Activated gamma-delta T cell (primary cell): Measurements from ENCODE around the gene LPCAT1.
"Not testable (repeated sequence)": the region's sequence is repeated elsewhere in the genome, so short reads cannot be mapped to it uniquely, and the experiment has no call there.

Experiments used
- DNase-seq: peaks from one replicate; lab custom pipeline; 2025; lab: John Stamatoyannopoulos, UW

Gene LPCAT1

GRCh38 chr5:1422522-1422921 is 101.2 kb downstream of the LPCAT1 start:
- not testable (repeated sequence) for DNase-seq

- no peak for DNase-seq
Measured at GRCh38 chr5:1421521-1422341, 102.0 kb downstream of the LPCAT1 start.

- DNase-seq = no peak
Measured at GRCh38 chr5:1420211-1421195, 103.3 kb downstream of the LPCAT1 start.

GRCh38 chr5:1419476-1420210 is 104.1 kb downstream of the LPCAT1 start:
- no peak for DNase-seq

- no peak for DNase-seq
Measured at GRCh38 chr5:1418921-1419280, 104.9 kb downstream of the LPCAT1 start.

- DNase-seq = no peak
Measured at GRCh38 chr5:1418238-1418920, 105.4 kb downstream of the LPCAT1 start.

- DNase-seq = no peak
Measured at GRCh38 chr5:1417586-1418225, 106.1 kb downstream of the LPCAT1 start.

GRCh38 chr5:1416856-1417469 is 106.8 kb downstream of the LPCAT1 start:
- DNase-seq = no peak

GRCh38 chr5:1415626-1416360 is 108.0 kb downstream of the LPCAT1 start:
- no peak for DNase-seq

GRCh38 chr5:1415059-1415425 is 108.7 kb downstream of the LPCAT1 start:
- DNase-seq = no peak

- no peak for DNase-seq
Measured at GRCh38 chr5:1414311-1415058, 109.3 kb downstream of the LPCAT1 start.

- DNase-seq = no peak
Measured at GRCh38 chr5:1413611-1414241, 110.0 kb downstream of the LPCAT1 start.

- DNase-seq = no peak
Measured at GRCh38 chr5:1413211-1413610, 110.5 kb downstream of the LPCAT1 start.

- DNase-seq = no peak
Measured at GRCh38 chr5:1412621-1413020, 111.1 kb downstream of the LPCAT1 start.

GRCh38 chr5:1412163-1412562 is 111.6 kb downstream of the LPCAT1 start:
- DNase-seq = no peak
